Measurements from ENCODE around the gene CDH13.

- TF ChIP-seq CTCF (conservative IDR thresholded peaks at IDR 0.05; ENCODE audit: low read depth in 2 of 2), result no peak
- no peak for TF ChIP-seq EZH2 (IDR thresholded peaks at IDR 0.05; ENCODE audit: low read depth, unreplicated experiment)
- no peak for TF ChIP-seq EZH2phosphoT487 (IDR thresholded peaks at IDR 0.05; ENCODE audit: unreplicated experiment)
Measured at GRCh38 chr16:83306961-83307593, 680.3 kb downstream of the CDH13 start.

Measured in GM23338 (cell line).